OCI-LY7 (cell line): Measurements from ENCODE around the gene SAP30BP.

ENCODE experiments used
- EZH2phosphoT487 ChIP-seq: fragments of 200-600 bp; sonication (generic); IDR thresholded peaks from 2 replicates; pipeline ENCODE4 v1.6.1; 2018; ENCODE audit warnings: low read depth, borderline replicate concordance, mild to moderate bottlenecking, mixed run types, antibody characterized with exemption, low read length, moderate library complexity, mixed read lengths
- TF ChIP-seq, protein P1 (sequence below): fragments of 200-600 bp; sonication (generic); conservative IDR thresholded peaks from 2 replicates; pipeline ENCODE4 v1.5.1; 2014; ENCODE audit warnings: mild to moderate bottlenecking, antibody characterized with exemption, low read length, moderate library complexity, mixed read lengths

DNA sequence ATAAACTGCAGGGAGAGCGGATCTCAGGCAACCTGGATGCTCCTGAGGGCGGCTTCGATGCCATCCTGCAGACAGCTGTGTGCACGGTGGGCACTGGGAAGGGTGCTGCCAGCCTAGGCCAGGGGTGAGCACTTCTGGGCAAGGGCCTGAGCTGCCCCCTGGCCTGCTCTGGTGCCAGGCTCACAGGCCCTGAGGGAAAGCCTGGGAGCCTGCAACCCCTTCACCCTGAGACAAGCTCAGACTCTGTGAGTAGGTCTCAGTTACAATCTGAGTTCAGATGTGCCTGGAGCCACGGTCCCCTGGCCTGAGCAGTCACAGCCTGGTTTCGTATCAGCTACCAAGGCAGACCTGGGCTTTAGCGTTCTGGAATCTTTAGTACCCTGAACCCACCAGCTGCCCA, 62.2 kb downstream of the SAP30BP start:
- TF ChIP-seq, protein P1, sequence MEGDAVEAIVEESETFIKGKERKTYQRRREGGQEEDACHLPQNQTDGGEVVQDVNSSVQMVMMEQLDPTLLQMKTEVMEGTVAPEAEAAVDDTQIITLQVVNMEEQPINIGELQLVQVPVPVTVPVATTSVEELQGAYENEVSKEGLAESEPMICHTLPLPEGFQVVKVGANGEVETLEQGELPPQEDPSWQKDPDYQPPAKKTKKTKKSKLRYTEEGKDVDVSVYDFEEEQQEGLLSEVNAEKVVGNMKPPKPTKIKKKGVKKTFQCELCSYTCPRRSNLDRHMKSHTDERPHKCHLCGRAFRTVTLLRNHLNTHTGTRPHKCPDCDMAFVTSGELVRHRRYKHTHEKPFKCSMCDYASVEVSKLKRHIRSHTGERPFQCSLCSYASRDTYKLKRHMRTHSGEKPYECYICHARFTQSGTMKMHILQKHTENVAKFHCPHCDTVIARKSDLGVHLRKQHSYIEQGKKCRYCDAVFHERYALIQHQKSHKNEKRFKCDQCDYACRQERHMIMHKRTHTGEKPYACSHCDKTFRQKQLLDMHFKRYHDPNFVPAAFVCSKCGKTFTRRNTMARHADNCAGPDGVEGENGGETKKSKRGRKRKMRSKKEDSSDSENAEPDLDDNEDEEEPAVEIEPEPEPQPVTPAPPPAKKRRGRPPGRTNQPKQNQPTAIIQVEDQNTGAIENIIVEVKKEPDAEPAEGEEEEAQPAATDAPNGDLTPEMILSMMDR = no peak
- no peak for TF ChIP-seq EZH2phosphoT487
